Mesendoderm (in vitro differentiated cells): ENCODE results near the gene PCYT1A.

ENCODE experiments used
- DNase-seq: peaks from one replicate; pipeline ENCODE4 v3.0.0; 2013
- H2AK5ac ChIP-seq: 2 replicates; pipeline ENCODE4 v1.6.1; 2013; ENCODE audit warnings: low read length, inconsistent platforms
- H2BK120ac ChIP-seq: 2 replicates; pipeline ENCODE4 v1.6.1; 2013; ENCODE audit warnings: low read depth, mild to moderate bottlenecking, low read length, moderate library complexity, mixed read lengths
- H2BK15ac ChIP-seq: replicated peaks from 2 replicates; pipeline ENCODE4 v1.6.1; 2013; ENCODE audit warnings: low read depth, mild to moderate bottlenecking, moderate library complexity
- H2BK5ac ChIP-seq: 2 replicates; pipeline ENCODE4 v1.6.1; 2013; ENCODE audit warnings: low read length, inconsistent platforms
- H3K18ac ChIP-seq: 2 replicates; pipeline ENCODE4 v1.6.1; 2013; ENCODE audit warnings: mild to moderate bottlenecking, low read length, mixed read lengths
- H3K23ac ChIP-seq: one replicate; pipeline ENCODE4 v1.6.1; 2013; ENCODE audit warnings: low read length
- H3K27ac ChIP-seq: 2 replicates; pipeline ENCODE4 v1.5.1; 2013; ENCODE audit warnings: low read depth, mild to moderate bottlenecking, inconsistent platforms, low read length, moderate library complexity
- H3K27me3 ChIP-seq: 2 replicates; pipeline ENCODE4 v1.6.1; 2013; ENCODE audit warnings: low read length, control low read depth, mild to moderate bottlenecking, inconsistent platforms; ENCODE audit not compliant: insufficient read depth, poor library complexity
- H3K36me3 ChIP-seq: 2 replicates; pipeline ENCODE4 v1.6.1; 2013; ENCODE audit warnings: low read length, inconsistent platforms; ENCODE audit not compliant: control insufficient read depth, insufficient read depth
- H3K4ac ChIP-seq: one replicate; pipeline ENCODE4 v1.6.1; 2013; ENCODE audit warnings: low read depth, mild to moderate bottlenecking, low read length, moderate library complexity
- H3K4me1 ChIP-seq: 2 replicates; pipeline ENCODE4 v1.6.1; 2013; ENCODE audit warnings: low read depth, low read length, inconsistent platforms; ENCODE audit not compliant: control insufficient read depth
- H3K4me2 ChIP-seq: 2 replicates; pipeline ENCODE4 v1.6.1; 2013; ENCODE audit warnings: low read length
- H3K4me3 ChIP-seq: 2 replicates; pipeline ENCODE4 v1.5.1; 2013; ENCODE audit warnings: mild to moderate bottlenecking, low read length
- H3K56ac ChIP-seq: one replicate; pipeline ENCODE4 v1.6.1; 2013; ENCODE audit warnings: low read length
- H3K79me1 ChIP-seq: 2 replicates; pipeline ENCODE4 v1.6.1; 2013; ENCODE audit warnings: low read length, inconsistent platforms
- H3K79me2 ChIP-seq: 2 replicates; pipeline ENCODE4 v1.6.1; 2013; ENCODE audit warnings: mild to moderate bottlenecking, low read length; ENCODE audit not compliant: control insufficient read depth, insufficient read depth
- H3K9ac ChIP-seq: 2 replicates; pipeline ENCODE4 v1.6.1; 2013; ENCODE audit warnings: low read length, inconsistent platforms
- H4K5ac ChIP-seq: one replicate; pipeline ENCODE4 v1.6.1; 2013; ENCODE audit warnings: low read length
- H4K8ac ChIP-seq: one replicate; pipeline ENCODE4 v1.6.1; 2013; ENCODE audit warnings: low read depth, mild to moderate bottlenecking, control low read depth, low read length, moderate library complexity
- WGBS: extraction: QIAGEN DNeasy Blood & Tissue Kit; methylation state at CpG from one replicate; pipeline ENCODE4 v1.1.7; 2013; ENCODE audit warnings: low lambda C conversion rate, missing lambda C conversion rate; ENCODE audit not compliant: insufficient coverage; ENCODE audit errors: extremely low coverage; 5-methylcytosine and 5-hydroxymethylcytosine counted together

Gene PCYT1A

GRCh38 chr3:196240424-196240823 is 47.1 kb downstream of the PCYT1A start:
- no peak overlapping the region for H3K4me3 ChIP-seq
- H3K4ac ChIP-seq, result no peak overlapping the region
- H2AK5ac ChIP-seq, result no peak overlapping the region
- H2BK5ac ChIP-seq, result no peak overlapping the region
- H3K27ac ChIP-seq, result no peak overlapping the region
- WGBS, result no CpG with 5 or more reads among the region's 4 CpGs
- H3K36me3 ChIP-seq, result peaks cover 8% of the 10 kb centered on the region
- no peaks in the 10 kb centered on the region for H3K79me1 ChIP-seq
- H2BK120ac ChIP-seq, result no peak overlapping the region
- H3K9ac ChIP-seq, result no peak overlapping the region
- no peak overlapping the region for H2BK15ac ChIP-seq
- no peaks in the 10 kb centered on the region for H3K79me2 ChIP-seq
- no peaks in the 10 kb centered on the region for H3K4me1 ChIP-seq
- H3K56ac ChIP-seq, result no peak overlapping the region
- no peak overlapping the region for H3K4me2 ChIP-seq
- H3K23ac ChIP-seq, result no peak overlapping the region
- H4K5ac ChIP-seq, result no peak overlapping the region
- no peaks in the 10 kb centered on the region for H3K27me3 ChIP-seq
- no peak for DNase-seq
- H4K8ac ChIP-seq, result no peak overlapping the region
- H3K18ac ChIP-seq, result no peak overlapping the region

GRCh38 chr3:196238612-196239560 is 48.6 kb downstream of the PCYT1A start:
- Histone ChIP-seq H2BK120ac (no peak overlapping the region), H4K8ac (no peak overlapping the region), H3K4me1 (no peaks in the 10 kb centered on the region), H2AK5ac (no peak overlapping the region), H3K79me1 (no peaks in the 10 kb centered on the region), H2BK5ac (no peak overlapping the region), H3K4me3 (no peak overlapping the region), H3K79me2 (no peaks in the 10 kb centered on the region), H3K9ac (no peak overlapping the region), H3K23ac (no peak overlapping the region), H4K5ac (no peak overlapping the region), H2BK15ac (no peak overlapping the region), H3K27me3 (no peaks in the 10 kb centered on the region), H3K27ac (no peak overlapping the region), H3K36me3 (peaks cover 8% of the 10 kb centered on the region), H3K18ac (no peak overlapping the region), H3K4ac (no peak overlapping the region), H3K56ac (no peak overlapping the region), H3K4me2 (no peak overlapping the region)
- DNase-seq, result peak; percentile 62
- no CpG with 5 or more reads among the region's 14 CpGs for WGBS

GRCh38 chr3:196237203-196237602 is 50.3 kb downstream of the PCYT1A start:
- Histone ChIP-seq H2BK15ac (no peak overlapping the region), H2AK5ac (no peak overlapping the region), H3K23ac (no peak overlapping the region), H3K27me3 (no peaks in the 10 kb centered on the region), H3K79me2 (no peaks in the 10 kb centered on the region), H3K79me1 (no peaks in the 10 kb centered on the region), H4K8ac (no peak overlapping the region), H3K18ac (no peak overlapping the region), H3K36me3 (peaks cover 5% of the 10 kb centered on the region), H2BK5ac (no peak overlapping the region), H3K4me3 (no peak overlapping the region), H3K27ac (no peak overlapping the region), H2BK120ac (no peak overlapping the region), H3K4me2 (no peak overlapping the region), H3K9ac (no peak overlapping the region), H3K56ac (no peak overlapping the region), H3K4ac (no peak overlapping the region), H3K4me1 (no peaks in the 10 kb centered on the region), H4K5ac (no peak overlapping the region)
- DNase-seq, result no peak
- WGBS, result no CpG with 5 or more reads among the region's 5 CpGs

- Histone ChIP-seq H3K18ac (no peak overlapping the region), H3K27ac (no peak overlapping the region), H3K23ac (no peak overlapping the region), H2BK15ac (no peak overlapping the region), H3K27me3 (no peaks in the 10 kb centered on the region), H4K8ac (no peak overlapping the region), H2BK5ac (no peak overlapping the region), H3K4me3 (no peak overlapping the region), H2BK120ac (no peak overlapping the region), H3K79me2 (no peaks in the 10 kb centered on the region), H2AK5ac (no peak overlapping the region), H3K36me3 (peaks cover 1% of the 10 kb centered on the region), H3K4ac (no peak overlapping the region), H4K5ac (no peak overlapping the region), H3K79me1 (no peaks in the 10 kb centered on the region), H3K4me2 (no peak overlapping the region), H3K4me1 (no peaks in the 10 kb centered on the region), H3K9ac (no peak overlapping the region), H3K56ac (no peak overlapping the region)
- WGBS, result no CpG with 5 or more reads among the region's 8 CpGs
- no peak for DNase-seq
Measured at GRCh38 chr3:196236223-196236622, 51.3 kb downstream of the PCYT1A start.

GRCh38 chr3:196235452-196236122 is 51.9 kb downstream of the PCYT1A start:
- Histone ChIP-seq H2BK5ac (no peak overlapping the region), H3K79me1 (no peaks in the 10 kb centered on the region), H3K9ac (no peak overlapping the region), H2BK120ac (no peak overlapping the region), H3K18ac (no peak overlapping the region), H3K79me2 (no peaks in the 10 kb centered on the region), H3K27me3 (no peaks in the 10 kb centered on the region), H2AK5ac (no peak overlapping the region), H3K23ac (no peak overlapping the region), H3K4ac (no peak overlapping the region), H4K8ac (no peak overlapping the region), H3K56ac (no peak overlapping the region), H3K4me1 (no peaks in the 10 kb centered on the region), H3K27ac (no peak overlapping the region), H4K5ac (no peak overlapping the region), H3K4me3 (no peak overlapping the region), H2BK15ac (no peak overlapping the region), H3K36me3 (peaks cover 1% of the 10 kb centered on the region), H3K4me2 (no peak overlapping the region)
- DNase-seq, result no peak
- no CpG with 5 or more reads among the region's 12 CpGs for WGBS
